Measurements from ENCODE around the gene DEFB118.

The DEFB118 gene

DNA sequence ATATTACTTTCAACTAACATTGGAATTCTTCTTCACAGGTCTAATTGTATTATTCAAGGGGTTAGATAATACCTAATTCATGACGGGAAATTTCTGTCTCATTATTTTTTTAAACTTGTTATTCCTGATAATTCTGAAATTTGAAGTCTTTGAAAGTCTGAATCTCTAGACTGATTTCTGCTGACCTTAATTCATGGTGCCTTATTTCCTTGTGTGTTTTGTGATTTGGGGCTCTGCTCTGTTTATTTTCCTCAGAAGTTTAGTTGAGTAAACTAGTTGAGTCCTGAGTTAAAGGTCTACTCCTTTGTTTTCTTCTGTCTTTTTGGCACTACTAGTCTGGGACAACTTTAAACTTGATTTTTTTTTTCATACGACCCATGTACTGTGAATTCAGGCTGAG, 5.9 kb downstream of the DEFB118 start:
- TF ChIP-seq, protein P1, sequence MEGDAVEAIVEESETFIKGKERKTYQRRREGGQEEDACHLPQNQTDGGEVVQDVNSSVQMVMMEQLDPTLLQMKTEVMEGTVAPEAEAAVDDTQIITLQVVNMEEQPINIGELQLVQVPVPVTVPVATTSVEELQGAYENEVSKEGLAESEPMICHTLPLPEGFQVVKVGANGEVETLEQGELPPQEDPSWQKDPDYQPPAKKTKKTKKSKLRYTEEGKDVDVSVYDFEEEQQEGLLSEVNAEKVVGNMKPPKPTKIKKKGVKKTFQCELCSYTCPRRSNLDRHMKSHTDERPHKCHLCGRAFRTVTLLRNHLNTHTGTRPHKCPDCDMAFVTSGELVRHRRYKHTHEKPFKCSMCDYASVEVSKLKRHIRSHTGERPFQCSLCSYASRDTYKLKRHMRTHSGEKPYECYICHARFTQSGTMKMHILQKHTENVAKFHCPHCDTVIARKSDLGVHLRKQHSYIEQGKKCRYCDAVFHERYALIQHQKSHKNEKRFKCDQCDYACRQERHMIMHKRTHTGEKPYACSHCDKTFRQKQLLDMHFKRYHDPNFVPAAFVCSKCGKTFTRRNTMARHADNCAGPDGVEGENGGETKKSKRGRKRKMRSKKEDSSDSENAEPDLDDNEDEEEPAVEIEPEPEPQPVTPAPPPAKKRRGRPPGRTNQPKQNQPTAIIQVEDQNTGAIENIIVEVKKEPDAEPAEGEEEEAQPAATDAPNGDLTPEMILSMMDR (IDR thresholded peaks at IDR 0.05; ENCODE audit: low read depth, low read length): no peak
- no peak overlapping the region for H3K4me3 ChIP-seq (ENCODE audit: low read depth, low read length)
- DNase-seq (ENCODE audit: low read depth, low spot score): no peak
- in situ Hi-C loops (cut with HindIII; ENCODE audit: low sequenced_read_pairs): no loop called here

DNA sequence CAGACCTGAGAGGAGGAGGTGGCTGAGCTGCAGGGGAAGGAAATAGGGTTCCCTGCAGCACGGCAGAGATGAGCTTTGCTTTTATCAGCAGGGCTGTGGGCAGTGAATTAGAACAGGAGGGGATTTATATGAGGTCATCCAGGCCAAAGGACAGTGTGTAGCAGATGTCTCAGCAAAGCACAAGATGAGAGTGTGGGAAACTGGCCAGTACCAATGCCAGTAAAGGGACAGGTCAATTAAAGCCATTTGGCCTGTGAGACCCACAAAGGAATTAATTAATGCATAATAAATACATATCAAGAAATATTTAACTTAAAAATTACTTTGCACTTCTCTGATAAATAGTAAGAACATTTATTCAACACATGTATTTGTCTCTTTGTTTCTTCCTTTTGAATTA, 22.1 kb downstream of the DEFB118 start, which contains the start of gene DEFB119:
Gene DEFB119 (minus strand): TSS at position 101 of the 400 bp plus-strand sequence. CDS start 107 bp downstream, outside the sequence.
- TF ChIP-seq, protein P1 (IDR thresholded peaks at IDR 0.05; ENCODE audit: low read depth, low read length): no peak
- DNase-seq (ENCODE audit: low read depth, low spot score): no peak
- in situ Hi-C loops (cut with HindIII; ENCODE audit: low sequenced_read_pairs): no loop called here
- no peak within 1 kb of the TSS for H3K4me3 ChIP-seq (ENCODE audit: low read depth, low read length)

DNA sequence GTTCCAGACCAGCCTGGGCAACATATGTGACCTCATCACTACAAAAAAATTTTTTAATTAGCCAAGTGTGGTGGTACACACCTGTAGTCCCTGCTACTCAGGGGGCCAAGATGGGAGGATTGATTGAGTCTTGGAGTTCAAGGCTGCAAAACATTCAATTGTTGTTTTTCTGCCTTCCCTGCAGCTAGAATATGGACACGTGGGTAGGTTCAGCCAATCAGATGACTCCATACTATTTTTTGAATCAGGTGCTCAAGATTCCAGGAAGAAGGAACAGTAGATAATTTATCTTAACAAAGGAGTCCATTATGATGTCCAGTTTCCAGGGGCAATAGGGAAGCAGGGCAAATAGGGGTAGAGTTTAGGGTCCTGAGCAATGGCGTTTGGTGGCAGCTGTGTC, 24.4 kb downstream of the DEFB118 start:
- in situ Hi-C loops (cut with HindIII; ENCODE audit: low sequenced_read_pairs): no loop called here
- H3K4me3 ChIP-seq (ENCODE audit: low read depth, low read length): no peak overlapping the region
- TF ChIP-seq, protein P1 (IDR thresholded peaks at IDR 0.05; ENCODE audit: low read depth, low read length): no peak
- no peak for DNase-seq (ENCODE audit: low read depth, low spot score)

DNA sequence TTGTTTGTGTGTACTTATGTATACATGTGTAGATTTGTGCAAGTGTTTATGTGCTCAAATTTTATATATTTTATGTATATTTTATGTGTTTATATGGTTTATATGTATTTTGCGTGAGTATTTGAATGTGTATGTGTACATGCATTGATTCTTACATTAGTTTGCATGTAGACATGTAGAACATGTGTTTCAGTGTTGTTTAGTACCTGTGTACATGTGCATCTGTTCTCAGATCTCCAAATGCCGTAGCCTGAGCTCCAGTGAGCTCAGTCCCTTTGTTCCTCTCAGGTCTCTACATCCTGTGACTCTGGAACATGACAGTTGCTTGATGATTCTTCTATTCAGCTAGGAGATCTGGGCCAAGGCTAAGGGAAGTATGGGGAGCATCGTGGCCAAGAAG, 26.5 kb downstream of the DEFB118 start:
- no peak for DNase-seq (ENCODE audit: low read depth, low spot score)
- in situ Hi-C loops (cut with HindIII; ENCODE audit: low sequenced_read_pairs): no loop called here
- no peak overlapping the region for H3K4me3 ChIP-seq (ENCODE audit: low read depth, low read length)
- TF ChIP-seq, protein P1 (IDR thresholded peaks at IDR 0.05; ENCODE audit: low read depth, low read length): no peak

DNA sequence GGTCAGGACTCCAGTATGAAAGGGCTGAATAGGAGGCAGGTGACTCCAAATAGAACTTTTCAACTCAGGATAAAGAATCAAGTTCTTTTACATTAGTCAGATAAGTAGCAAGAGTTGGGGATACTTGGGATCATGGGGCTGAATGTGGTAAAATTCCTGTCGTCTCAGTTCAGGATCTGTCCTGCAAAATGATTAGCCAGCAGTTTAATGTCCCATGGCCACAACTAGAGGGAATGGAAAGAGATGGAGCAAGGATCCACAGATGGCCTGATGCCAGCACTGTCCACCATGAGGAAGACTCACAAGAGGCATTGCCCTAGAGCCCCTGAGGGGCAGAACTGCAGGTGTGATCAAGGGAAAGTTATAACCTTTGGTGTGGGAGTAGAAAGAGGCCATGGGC, 35.5 kb downstream of the DEFB118 start:
- no peak overlapping the region for H3K4me3 ChIP-seq (ENCODE audit: low read depth, low read length)
- no peak for DNase-seq (ENCODE audit: low read depth, low spot score)
- TF ChIP-seq, protein P1 (IDR thresholded peaks at IDR 0.05; ENCODE audit: low read depth, low read length): no peak
- in situ Hi-C loops (cut with HindIII; ENCODE audit: low sequenced_read_pairs): no loop called here

DNA sequence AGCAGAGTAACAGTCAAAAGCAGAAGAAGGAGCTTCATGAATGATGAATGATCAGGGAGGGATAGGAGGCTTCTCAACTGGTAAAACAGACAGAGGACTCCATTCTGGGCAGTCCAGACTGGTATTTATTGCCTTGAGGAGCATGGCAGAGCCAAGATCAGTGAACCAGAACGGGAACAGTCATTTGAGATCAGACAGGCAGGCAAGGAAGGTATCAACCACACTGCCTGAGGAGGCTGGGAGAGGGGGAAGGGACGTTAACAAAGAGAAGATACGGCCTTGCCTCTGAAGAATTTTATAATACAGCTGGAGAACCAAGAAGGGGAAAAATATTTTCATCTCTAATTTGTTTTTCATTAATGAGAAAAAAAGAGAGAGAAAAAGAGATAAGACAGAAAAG, 37.7 kb downstream of the DEFB118 start, which contains the start of gene DEFB121:
Gene DEFB121 (minus strand): TSS at position 101 of the 400 bp plus-strand sequence. CDS start 63 bp downstream, at position 38.
- no peak for DNase-seq (ENCODE audit: low read depth, low spot score)
- TF ChIP-seq, protein P1 (IDR thresholded peaks at IDR 0.05; ENCODE audit: low read depth, low read length): no peak
- in situ Hi-C loops (cut with HindIII; ENCODE audit: low sequenced_read_pairs): no loop called here
- no peak within 1 kb of the TSS for H3K4me3 ChIP-seq (ENCODE audit: low read depth, low read length)

DNA sequence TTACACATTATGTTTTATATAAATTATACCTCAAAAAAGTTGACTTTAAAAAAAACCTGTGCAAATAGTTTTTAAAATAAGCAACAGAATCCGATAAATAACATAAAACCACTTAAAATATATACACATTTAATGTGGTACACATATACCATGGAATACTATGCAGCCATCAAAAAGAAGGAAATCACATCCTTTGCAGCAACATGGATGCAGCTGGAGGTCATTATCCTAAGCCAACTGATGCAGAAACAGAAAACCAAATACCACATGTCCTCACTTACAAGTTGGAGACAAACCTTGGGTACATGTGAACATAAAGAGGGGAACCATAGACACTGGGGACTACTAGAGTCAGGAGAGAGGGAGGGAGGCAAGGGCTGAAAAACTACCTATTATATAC, 41.6 kb downstream of the DEFB118 start:
- no peak overlapping the region for H3K4me3 ChIP-seq (ENCODE audit: low read depth, low read length)
- TF ChIP-seq, protein P1 (IDR thresholded peaks at IDR 0.05; ENCODE audit: low read depth, low read length): no peak
- DNase-seq (ENCODE audit: low read depth, low spot score): no peak
- in situ Hi-C loops (cut with HindIII; ENCODE audit: low sequenced_read_pairs): no loop called here

All from astrocyte of the spinal cord (primary cell).